Fibroblast of upper back skin (primary cell): ENCODE measurements around the gene BRWD1.

Experiments used
- DNase-seq: peaks from one replicate; pipeline ENCODE4 v3.0.0-alpha.2; 2013

The BRWD1 gene

DNA sequence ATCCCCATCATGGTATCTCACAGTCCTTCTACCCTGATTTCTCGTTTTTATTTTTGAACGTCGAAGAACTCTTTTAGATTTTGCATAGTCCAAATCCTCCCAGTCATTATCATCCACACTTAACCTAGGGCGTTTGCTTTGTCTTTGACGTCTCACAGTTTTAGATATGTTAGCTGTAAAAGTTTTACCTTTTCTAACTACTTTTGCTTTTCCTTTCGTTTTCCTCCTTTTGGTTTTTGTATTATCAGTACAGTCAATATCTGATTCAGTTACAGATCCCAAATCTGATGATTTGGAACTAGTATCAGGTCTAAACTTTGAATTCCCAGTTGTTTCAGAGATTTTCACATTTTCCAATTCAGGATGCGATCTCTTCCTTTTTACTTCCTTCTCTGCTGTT is 117.1 kb downstream of the BRWD1 start:
- DNase-seq: no peak

DNA sequence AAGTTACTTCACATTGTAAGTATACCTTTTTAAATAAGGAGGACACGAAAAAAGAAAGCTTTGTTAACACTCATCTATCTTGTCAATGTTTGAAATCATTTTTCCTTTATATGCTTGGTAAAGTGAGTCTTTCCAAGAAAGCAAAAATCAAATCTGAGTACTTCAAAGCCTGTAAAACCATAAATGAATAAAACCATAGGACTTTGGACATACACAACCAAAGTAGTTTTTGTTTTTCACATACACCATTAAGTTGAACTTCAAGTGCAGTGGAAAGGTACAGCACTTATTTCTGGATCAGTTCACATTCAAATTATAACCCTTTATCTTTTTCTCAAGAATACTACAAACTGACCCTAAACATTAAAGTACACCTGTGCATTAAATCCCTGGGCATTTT is 120.1 kb downstream of the BRWD1 start:
- DNase-seq: no peak

DNA sequence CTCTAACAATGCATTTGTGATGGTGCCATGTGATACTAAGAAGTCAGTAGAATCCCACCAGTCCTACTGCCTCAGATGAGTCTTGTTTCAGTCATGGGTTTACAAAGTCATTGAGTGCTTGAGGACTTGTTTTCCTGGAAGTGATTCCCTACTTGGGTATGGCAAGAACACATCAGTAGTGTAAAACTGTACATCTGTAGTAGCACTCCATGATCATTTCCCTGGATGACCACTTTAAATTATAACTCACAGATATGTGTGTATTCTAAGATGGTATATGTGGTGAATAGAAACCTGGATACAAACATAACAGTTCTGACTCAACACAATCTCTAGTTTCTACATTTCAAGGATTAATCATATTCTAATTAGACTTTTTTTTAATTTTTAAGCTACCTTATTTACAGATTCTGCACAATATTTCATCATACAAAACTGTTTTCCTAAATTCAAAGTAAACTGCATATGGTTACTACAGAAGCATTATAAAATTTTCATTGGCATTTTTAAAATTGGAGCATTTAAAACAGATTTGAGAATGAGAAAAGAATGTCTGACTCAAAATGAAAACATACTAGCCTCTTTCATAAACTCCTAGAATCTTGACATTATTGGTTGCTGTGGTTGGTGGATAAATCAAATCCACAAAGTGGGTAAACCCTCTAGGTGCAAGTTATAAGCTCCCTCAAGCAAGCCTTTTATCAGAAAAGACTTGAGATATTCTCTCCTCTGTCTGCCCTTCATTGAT is 123.4 kb downstream of the BRWD1 start:
- DNase-seq: peak; percentile 52

DNA sequence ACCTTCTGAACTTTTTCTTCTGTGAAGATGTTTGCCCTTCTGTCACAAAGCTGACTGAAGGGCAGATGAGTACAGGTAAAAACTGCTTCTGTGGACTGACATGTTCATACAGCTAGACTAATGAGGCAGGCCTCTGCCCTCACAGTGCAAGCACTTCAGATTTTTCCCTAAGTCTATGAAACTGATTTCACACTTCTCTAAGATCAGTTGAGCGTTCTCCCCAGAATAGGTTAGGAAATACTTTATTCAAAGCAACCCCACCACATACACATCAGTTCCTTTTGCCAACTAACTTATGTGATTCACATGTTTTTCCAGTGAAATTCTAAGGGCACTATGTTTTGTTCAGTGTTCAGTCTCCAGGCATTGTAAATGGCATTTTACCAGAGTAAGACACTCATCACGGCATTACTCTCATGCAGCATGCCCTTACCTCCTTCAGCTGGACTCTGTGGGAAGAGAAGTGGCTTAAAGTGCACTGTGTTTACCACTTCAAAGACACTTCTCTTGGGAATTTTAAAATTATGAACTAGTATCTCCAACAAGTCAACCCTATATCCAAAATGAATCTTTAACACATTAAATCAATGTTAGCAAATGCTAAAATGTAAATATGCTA is 124.8 kb downstream of the BRWD1 start:
- DNase-seq: no peak

DNA sequence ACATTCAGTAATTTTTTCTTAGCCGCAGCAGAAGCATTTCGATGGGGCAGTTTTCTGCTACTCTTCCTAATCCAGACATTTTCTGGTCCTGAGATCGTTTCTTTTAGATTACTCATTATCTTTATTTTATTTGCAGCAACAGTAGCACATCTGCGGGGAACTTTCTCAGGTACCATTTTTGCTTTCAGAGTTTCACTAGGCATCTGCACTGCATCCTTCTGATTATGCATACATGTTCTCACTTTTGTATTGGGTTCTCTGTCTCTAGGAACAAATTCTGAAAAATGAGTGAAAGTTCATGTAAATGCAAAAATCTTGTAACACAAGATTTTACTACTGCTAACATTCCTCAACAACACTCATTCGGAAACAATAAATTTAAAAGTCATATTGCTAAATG is 126.3 kb downstream of the BRWD1 start:
- DNase-seq: no peak

DNA sequence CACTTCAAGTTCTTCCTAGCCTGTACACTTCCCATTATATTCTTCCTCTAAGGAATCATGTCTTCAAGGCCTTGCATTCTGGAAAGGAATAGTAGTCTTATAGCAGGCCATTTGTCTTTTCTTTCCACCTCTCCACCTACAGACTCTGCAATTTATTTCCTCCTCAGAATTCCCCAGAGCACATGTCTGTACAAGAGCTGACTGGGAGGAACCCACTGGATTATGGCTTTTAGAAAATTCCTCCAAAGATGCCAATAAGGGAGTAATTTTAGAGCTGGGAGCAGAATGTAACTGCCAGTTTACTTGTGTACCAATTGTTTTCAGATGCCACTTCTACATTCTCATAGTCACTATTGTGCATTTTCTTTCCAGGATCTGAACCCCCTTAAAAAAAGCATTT is 126.8 kb downstream of the BRWD1 start:
- DNase-seq: no peak

DNA sequence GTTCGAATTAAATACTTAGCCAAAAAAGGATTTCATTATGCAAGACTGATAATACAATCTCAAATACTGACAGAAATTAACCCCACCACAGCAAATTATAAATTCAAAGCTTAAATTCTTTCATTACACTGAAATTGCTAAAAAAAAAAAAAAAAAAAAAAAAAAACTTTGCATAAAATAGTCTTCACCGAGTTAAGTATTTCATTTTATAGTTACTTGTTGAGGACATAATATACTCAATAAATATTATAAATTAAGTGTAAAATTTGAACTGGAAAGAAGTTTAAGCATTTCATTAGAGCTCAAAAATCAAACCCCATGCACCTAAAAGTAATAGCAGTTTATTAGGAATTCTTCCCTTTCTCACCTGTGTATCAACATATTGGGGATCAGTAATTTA is 128.3 kb downstream of the BRWD1 start:
- DNase-seq: no peak

DNA sequence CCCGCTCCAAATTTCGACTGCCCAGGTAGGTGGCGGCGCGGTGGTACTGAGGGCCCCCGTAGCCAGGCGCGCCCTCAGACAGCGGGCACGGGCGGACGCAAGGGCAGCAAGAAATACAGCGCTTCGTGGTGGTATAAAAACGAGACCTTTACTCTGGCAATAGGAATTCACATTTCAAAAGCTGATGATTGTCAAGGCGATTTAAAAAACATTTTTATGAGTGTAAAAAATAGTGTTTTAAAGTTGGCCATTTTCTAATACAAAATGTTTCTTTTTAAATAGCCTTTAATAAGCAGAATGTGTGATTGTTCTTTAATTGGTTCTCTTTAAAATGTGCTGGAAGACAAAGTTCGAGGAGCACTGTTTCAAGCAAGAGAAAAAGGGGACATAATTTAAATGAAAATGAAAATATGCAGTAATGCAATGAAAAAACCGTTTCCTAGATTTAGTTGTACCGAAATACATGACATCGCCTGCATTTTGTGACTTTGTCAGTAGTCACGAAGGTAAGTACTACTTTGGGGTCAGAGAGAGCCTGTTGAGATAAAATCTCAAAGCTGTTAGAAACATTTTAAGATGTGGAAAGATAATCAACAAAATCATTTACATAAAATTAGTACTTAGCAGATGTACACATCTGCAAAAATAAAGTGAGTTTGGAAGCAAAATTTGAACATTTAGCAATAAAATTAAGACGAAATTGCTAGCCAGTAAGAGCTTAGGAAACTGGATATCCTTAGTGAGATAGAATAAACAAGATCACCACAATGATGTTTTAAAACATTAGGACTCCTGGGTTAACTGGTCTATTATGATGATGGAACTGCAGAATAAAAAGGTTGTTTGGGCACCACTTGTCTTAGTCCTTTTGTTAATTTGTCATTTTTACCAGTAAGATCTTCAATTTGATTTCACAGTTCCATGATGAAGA is 129.1 kb downstream of the BRWD1 start:
- no peak for DNase-seq

DNA sequence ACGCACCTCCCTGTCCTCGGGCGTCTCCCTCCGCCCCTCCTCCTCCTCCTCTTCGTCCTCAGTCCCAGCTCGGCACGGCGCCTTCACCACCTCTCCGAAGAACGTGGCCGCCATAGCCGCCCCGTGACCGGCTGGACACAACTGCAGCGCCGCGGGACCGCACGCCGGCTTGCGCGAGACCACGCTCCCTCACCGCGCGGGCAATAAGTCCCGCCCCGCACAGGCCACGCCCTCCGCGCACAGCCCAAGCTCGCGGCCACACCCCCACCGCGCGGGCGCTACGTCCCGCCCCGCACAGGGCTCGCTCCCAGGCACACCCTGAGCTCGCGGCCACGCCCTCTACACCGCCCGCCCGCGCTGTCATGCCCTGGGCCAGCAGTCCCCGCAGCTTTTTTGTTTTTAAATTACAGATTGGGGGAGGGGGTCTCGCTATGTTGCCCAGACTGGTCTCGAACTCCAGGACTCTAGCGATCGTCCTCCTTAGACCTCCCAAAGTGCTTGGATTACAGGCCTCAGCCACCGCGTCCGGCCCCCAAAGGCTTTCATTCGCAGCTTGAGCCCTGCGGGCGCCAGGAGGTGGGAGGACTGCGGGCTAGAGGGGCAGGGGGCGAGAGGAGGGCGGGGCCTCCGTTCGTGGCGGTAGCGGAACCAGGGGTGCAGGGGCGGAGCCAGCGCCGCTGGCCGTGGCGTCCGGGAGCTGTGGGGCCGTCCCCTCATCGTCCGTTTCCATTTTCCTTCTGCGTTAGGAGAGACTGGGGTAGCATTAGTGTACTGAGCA is 130.0 kb downstream of the BRWD1 start, which contains the start of gene PSMG1:
TSS of gene PSMG1 (minus strand) at position 180 of the 778 bp plus-strand sequence. CDS start at position 114, 66 bp downstream.
- DNase-seq: peak; percentile 93

DNA sequence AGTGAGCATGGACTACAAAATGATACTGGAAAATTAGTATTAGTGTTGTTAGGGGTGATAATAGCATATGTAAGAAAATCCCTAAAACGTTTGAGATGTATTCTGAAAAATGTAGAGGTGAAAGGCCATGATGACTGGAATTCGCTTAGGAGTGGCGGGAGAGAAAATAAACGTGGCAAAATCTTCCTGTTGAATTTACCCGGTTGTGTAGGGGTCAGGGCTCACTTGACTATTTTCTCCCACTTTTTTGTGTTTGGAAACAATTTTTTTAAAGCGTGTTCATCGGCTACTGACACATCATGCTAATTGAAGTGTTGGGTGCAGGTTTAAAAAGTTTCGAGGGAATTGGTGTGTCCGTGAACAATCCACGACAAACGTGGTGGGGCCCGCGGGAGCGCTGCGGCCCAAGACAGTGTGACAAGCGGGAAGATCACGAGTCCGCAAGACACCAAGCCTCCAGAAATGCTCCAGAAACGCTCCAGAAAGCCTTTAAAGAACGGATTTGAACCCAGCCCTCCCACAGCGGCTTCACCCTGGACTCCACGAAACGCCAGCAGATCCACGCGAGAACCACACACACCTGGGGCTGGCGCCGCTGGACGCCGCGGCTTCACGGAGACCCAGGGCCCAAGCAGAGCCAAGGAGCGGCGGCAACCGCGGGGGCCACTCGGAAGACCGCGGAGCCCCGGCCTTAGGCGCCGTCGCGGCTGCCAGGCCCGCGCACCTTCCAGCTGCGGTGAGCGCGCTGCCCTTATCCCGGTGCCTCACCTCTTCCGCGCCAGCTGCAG is 130.8 kb downstream of the BRWD1 start:
- DNase-seq: peak; percentile 18

DNA sequence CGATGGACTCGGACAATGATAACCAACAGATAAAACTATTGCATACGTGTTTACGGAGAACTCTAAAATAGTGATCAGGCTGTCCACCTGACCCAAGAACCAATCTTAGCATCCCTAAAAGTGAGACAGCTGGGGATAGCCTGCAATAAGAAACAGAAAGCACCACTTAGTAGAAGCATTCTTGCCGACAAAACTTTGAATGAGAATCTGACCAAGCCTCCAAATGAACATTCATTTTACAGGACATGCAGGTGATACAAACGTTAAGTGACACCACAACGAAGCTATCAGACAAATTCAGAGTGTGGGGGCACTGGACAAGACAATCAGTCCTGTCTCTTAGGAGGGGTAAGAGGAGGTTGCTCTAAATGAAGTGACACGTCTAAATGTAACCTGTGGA is 131.4 kb downstream of the BRWD1 start:
- DNase-seq: no peak

DNA sequence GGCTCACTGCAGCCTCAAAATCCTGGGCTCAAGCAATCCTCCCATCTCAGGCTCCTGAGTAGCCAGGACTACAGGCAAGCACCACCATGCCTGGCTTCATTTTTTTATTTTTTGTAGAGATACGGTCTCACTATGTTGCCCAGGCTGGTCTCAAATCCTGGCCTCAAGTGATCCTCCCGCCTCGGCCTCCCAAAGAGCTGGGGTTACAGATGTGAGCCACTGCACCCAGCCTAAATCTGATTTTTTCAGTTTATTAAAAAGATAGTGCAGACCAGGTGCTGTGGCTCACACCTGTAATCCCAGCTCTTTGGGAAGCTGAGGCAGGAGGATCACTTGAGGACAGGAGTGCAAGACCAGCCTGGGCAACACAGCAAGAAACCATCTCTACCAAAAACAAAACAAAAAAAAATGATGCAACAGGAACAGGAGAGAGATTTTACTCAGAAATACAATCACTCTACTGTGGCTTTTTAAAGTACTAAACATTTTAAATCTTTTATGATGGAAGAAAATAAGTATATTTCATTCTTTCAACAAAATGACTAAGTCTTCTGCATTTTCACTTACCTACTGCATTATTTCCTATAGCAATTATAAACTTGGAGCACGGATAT is 132.1 kb downstream of the BRWD1 start:
- DNase-seq: no peak

DNA sequence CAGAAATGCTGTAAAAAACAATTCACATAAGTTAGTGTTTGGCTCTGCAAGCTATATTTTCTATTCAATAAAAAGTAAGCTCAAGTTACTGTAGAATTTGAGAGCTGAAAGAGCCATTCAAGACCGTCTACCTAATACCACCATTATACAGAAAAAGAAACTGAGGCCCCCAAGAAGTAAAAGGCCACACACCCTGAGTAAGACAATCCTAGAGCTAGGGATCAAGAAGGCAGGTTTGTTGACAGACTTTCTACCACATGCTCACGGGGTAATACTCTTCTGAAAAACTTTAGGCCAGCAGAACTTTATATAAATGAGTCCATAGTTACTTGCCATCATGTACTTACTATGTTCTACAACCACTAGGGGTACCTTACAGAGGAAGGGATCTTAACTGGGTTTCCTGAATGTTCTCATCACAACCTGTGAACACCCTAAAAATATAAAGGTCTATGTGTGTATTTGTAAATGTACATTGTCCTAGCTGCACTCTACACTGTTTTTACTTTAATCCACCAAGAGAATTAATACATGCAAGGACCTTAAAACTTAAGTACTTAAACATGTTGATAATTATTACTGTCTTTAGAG is 132.9 kb downstream of the BRWD1 start:
- DNase-seq: no peak

DNA sequence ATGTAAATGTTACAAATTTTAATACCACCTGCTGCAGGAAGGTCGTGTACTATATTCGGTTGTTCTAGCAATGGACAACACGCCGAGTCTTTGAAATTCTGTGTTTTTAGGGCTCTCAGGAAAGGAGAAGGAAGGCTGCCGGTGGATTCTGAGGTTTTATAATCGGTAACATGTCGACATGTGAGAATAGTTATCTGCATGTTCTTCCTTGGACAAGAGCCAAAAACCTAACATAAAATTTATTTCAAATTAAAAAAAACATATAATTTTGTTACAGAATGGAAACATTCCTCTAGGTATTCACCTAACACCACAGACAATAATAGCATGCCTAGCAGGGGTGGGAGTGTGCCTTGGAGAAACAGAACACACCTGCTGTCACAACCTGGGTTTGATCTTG is 135.0 kb downstream of the BRWD1 start:
- DNase-seq: no peak

DNA sequence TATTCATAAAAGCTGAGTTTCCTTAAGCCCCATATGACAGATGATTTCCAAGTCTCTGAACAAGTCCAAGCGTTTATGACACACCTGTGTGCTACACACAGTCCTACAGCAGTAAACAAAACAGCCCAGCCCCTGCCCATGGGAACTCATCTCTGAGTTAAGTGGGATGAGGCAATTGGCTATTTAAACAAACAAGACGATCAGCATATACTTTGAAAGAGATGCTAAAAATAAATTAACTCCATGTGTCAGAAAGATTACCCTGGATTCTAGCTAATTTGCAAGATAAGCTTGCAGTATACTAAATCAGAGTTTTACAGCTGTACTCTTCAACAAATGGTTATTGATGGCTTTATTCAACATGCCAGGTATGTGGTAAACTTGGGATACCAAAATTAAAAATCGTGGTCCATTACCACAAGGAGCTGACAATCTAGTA is 137.1 kb downstream of the BRWD1 start:
- no peak for DNase-seq

DNA sequence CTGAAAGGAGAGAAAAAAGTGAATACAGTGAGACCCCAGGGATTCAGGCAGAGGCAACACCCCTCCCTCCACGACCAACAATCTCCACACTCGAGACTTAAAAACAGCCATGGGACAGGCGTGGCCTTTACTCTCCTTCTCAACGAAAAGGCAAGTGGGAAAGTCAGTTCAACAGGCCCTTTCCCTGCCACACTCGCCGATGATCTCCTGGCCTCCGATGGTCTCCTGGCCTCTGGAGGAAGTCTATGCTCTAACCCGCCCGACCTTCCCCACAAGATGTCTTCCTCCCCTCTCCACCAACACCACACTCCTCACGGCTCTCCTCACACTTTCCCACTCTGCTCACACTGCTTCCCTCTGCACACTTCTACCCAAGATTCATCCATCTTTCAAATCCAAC is 137.8 kb downstream of the BRWD1 start:
- no peak for DNase-seq

DNA sequence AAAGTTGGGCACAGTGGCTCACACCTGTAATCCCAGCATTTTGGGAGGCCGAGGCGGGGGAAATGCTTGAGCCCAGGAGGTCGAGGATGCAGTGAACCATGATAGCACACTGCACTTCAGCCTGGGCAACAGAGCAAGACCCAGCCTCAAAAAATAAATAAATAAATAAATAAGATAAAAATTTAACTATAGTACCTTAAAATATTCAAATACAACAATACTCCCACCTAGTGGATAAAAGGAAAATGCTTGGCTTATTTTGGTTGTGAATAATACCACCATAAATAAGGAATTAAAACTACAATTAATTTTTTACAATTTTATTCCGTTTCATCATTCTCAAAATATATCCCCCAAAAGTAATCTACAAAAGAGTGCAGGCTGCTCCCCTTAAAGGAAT is 138.3 kb downstream of the BRWD1 start:
- DNase-seq: peak; percentile 32

DNA sequence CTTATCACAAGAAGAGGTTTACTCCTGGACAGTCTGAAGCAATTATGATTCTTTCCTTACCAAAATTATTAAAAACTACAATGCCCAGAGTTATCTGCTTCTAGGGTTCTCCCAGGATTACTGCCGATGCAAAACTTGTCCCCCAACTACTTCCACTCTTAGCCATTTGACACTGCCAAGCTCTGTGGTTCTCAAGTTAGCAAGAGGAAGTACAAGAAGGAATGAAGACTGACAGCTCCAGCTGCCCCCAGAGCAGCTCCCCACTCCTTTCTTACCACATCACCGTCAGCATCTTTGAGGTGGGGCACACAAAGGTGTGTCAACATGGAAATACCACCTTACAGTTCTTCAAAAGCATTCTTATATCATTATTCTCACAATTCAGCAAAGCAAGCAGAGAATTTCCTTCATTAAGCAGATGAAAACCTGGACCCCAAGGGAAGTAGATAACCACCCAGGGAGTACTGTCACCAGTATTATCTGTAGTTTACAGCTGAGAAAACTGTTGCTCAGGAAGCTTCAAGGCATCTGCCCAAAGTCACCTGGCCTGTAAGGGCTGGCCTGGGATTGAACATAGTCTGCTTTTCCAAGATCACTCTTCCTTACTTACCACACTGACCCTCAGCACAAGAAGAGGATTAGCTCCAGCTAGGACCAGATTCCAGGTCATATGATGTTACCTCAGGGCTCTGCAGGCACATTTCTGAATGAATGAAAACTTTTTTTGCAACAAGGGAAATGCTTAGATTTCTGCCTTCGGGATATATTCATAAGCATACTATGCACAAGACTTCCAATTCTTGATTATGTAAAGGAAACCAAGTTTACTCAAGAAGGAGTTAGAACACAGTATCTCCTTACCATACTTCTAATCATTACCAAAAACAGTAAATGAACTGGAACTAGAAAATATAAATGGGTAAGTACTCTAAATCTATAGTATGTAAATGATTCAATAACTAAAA is 139.4 kb downstream of the BRWD1 start:
- no peak for DNase-seq

DNA sequence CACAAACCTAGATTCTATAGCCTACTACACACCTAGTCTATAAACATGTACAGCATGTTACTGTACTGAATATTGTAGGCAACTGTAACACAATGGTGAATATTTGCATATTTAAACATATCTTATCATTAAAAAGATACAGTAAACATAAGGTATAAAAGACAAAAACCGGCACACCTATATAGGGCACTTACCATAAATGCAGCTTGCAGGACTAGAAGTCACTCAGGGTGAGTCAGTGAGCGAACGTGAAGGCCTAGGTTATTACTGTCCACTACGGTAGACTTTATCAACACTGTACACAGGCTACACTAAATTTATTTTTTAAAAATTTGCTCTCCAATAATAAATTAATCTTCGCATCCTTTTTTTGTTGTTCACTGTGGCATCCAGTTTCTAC is 143.5 kb downstream of the BRWD1 start:
- DNase-seq: no peak

DNA sequence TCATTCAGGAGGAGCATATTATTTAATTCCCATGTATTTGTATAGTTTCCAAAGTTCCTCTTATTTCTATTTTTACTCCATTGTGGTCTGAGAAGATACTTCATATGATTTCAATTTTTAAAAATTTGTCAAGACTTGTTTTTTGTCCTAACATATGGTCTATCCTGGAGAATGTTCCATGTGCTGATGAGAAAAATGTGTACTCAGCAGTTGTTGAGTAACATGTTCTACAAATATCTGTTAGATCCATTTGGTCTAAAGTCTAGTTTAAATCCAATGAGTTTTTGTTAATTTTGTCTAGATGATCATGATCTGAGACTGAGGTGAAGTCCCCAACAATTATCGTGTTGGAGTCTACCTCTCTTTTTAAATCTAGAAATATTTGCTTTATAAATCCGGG is 144.6 kb downstream of the BRWD1 start:
- no peak for DNase-seq
